Bone marrow (tissue), 2 donors: ENCODE measurements around the gene KCNIP3.
A peak's percentile ranks its signal among the peaks of the same experiment; 100 is the strongest.

Experiments used
- DNase-seq, 2 donors: peaks; one replicate each; lab custom pipeline; 2025; lab: John Stamatoyannopoulos, UW

The KCNIP3 gene

DNA sequence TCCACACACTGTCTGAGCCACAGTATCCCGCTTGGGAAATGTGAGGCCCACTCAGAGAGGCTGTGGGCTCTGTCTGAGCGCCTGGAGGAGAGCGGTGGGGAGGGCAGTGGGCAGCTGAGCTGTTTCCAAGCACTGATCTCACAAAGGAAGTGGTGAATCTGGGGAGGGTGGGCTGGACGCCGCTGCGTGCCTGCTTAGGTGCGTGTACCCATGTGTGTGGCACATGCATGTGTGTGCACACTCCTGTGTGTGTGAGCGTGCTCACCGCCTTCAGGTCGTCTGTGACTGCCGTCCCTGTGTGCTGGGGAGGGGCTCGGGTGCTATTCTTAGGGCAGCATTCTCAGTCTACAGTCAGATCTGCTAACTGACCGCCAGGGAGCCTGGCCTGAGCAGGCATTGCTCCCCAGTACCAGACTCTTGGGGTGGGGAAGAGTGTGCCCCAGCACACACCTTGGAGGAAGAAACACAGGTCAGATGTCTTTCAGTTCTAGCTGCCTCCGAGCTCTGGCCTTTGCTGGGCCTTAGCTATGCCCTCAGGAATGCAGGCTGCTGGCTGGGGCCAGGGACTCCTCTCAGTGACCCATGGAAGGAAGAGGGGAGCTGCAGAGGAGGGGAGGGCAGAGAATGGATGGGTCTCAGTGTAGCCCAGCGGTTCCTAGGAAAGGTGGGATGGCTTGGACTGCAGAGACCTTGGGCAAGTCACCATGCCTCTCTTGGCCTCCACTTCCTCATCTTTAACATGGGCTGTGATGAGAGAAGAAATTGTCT, 31.4 kb downstream of the KCNIP3 start:
- no peak for DNase-seq

DNA sequence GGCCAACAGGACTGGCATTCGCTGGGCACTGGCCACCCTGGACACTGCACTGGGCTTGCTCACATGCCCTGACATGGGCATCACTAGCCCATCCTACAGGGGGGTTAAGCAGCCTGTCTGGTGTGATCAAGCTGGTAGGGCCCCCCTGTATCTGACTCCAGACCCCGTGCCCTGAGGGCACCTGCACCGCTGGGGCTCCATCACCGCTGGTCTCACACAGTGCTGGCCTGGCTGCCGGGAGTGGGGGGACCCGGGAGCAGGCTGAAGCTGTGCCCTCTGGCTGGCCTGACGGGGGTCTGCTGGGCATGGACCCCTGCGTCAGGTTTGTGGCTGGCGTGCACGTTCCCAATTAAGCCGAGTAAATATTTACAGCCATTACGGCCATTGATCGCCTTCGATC, 32.3 kb downstream of the KCNIP3 start:
- DNase-seq: no peak

DNA sequence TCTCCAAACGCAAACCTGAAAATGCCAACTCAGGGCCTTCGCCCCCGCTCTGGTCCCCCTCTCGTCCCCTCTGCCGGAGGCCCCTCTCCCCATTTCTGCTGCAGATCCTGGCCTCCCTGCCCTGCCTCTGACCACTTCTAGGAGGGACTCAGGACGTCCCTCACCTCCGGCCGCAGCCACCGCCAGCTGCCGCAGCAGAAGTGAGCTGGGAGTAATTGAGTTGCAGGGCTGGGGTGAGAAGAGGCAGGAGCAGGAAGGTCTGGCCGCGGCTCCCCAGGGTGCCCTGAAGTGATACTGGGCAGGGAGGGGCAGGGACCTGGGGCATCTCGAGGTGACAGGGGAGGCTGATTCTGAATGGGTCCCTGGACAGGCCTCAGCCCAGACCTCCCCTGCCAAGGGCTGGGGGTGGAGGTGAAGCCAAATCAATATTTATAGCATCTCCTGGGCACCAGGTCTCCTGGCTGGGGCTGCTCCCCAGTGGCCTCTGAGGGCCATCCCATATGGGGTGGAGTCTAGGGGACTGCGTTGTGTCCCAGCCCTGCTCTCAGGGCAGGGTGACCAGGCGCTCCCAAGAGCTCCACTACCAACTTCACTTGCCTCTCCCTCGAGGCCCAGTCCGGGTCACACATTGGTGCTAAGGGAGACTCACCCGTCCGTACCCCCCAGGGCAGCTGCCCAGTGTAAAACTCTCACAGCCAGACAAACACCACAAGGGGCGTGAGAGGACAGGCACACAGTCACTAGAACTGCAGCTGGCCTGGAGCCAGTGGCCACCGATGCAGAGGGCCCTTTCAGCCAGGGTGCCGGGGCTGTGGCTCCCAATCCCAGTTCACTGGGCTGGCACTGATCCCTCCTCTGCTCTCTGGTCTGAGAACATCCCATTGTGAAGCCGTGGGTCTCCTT, 33.0 kb downstream of the KCNIP3 start:
- no peak for DNase-seq

- no peak for DNase-seq
Observed at GRCh38 chr2:95330794-95331338, 33.7 kb downstream of the KCNIP3 start.

- DNase-seq: no peak
Observed at GRCh38 chr2:95331606-95332005, 34.5 kb downstream of the KCNIP3 start.

GRCh38 chr2:95332036-95332435, 34.9 kb downstream of the KCNIP3 start:
- no peak for DNase-seq

DNA sequence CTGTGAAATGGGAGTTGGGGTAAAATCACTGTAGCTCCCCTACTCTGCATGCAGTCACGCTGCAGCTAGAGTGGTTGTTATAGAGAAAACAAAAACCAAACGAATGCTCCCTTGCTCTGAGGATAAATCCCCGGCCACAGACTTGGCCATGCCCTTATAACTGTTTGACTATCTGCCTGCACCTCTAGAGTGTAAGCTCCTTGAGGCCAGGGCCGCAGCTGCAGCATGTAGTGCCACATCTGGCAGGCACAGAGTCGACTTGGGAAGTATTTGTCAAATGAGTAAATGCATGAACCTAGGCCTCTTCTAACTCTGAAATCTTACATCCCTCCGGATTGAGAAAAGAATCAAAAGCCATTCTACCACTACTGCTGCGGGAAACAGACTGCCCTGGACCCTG, 35.9 kb downstream of the KCNIP3 start:
- no peak for DNase-seq

GRCh38 chr2:95333888-95334338, 36.8 kb downstream of the KCNIP3 start:
- no peak for DNase-seq

GRCh38 chr2:95334916-95335641, 37.9 kb downstream of the KCNIP3 start:
- no peak for DNase-seq

DNA sequence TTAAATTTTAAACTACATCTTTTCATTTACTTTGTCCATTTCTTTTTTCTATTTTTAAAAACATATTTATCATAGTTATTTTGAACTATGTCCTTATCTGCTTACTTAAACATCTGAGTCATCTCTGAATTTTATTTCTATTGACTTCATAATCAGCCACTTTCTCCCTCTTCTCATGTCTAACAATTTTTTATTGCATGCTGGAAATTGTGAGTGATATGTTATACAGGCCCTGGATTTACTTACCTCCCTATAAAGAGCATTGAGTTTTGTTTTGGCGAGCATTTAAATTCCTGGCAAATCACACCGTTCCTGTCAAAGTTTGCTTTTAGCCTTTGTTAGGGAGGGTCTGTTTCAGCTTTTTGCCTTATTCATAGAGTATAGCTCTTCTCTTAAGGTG, 39.3 kb downstream of the KCNIP3 start:
- no peak for DNase-seq

DNA sequence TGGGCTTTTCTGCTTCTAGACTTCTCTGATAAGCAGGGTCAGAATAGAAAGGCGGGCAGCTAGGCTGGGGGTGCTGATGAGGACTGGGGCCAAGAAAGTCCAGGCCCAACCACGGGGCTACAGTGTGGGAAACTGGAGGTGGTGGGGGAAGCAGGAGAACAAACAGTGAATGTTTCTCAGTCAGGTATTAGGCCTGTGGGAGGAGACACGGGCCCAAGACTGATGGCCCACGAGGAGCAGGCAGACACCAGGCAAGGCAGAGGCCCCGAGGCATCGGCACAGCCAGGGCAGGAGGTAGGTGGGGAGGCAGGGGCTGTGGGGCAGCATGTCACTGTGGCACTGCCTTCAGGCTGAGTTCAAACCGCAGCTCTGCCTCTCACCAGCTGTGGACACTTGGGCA, 40.7 kb downstream of the KCNIP3 start:
- no peak for DNase-seq

DNA sequence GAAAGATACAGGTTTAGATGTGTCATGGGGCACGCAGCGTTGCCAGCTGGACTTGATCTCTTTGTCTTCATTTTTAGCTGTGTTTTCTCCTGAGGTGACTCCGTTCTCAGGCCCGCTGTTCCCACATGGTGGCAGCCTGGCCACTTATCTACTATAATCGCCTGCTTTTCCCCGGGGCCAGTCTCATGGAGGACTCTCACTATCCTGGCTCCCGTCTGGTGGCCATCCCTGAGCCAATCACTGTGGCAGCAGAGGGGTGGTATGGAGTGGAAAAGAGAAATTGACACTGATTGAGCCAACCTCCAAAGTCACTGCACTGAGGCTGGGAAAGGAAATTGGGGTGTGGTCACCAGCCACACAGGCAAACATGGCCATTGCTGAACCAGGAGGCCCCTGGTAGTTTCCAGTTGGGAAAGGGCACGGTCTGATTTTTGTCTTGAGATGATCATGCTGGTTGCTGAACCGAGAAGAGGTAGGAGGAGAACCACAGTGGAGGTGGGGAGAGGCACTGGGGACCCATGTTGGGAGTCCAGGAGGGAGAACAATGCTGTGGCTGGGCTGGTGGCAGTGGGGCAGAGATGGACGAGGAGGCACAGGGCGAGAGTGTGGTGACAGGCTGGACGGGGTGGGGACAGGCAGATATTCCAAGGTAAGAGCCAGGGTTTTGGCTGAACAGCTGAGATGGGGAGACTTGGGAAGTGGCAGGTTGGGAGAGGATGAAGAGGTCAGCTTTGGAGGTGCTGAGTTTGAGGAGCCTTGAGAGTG, 45.6 kb downstream of the KCNIP3 start:
- DNase-seq: no peak

- DNase-seq: no peak
Observed at GRCh38 chr2:95343429-95344214, 46.5 kb downstream of the KCNIP3 start.

DNA sequence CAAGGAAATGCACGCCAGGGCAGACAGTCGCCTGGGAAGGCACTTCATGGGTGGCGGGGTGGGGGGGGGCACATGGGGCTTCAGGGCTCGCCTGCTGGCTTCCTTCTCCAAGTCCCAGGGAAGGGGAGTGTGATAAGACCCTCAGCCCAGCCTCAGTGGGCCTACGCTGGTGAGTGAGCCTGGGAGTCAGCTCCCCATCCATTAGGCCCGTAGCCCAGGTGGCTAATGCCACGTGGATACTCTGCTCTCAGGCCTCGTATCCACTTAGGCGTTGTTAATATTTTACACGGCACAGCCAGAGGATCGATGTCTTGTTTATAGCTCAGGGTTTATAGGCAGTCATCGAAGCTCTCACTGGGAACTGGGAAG, 47.1 kb downstream of the KCNIP3 start:
- no peak for DNase-seq

GRCh38 chr2:95344656-95345055, 47.5 kb downstream of the KCNIP3 start:
- no peak for DNase-seq

- no peak for DNase-seq
Observed at GRCh38 chr2:95345081-95345562, 48.0 kb downstream of the KCNIP3 start.

- peak; percentile 44 to 46 for DNase-seq
Observed at GRCh38 chr2:95345563-95346230, 48.5 kb downstream of the KCNIP3 start.

DNA sequence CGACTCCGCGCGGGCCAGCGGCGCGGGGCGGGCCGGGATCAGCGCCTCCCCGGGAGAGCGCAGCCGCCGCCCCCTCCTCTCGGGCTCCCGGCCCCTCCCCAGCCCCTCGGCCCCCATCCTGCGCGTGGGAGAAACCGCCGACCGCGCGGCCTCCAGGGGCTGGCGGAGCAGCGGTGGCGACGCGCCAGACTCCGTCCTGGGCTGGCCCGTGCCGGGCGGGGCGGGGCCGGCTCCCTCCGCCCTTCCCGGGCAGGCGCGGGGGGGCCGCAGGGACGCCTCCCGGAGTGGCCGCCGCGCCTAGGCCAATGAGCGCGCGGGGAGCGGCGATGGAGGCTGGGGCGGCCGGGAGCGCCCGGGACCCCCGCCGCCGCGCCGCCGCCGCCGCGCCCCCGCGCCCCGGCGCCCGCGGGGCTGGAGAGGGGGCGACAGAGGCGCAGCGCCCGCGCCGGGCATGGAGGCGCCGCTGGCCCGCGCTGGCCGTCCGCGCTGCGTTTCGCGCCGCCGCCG, 49.1 kb downstream of the KCNIP3 start:
- no peak for DNase-seq
